Measurements from ENCODE around the gene LRRTM4. TPM values are rescaled to one million over a fixed set of nuclear protein-coding genes. Genes with fewer than 3 reads are reported as not detected.

Gene LRRTM4
- polyA plus RNA-seq, 1 of the 3 experiments (the other 2 are of a cell fraction): 0.10 TPM

- H4K20me1 ChIP-seq (ENCODE audit: insufficient read depth): no peaks in the 10 kb centered on the region
- DNase-seq: no peak
- no peak overlapping the region for H3K4me3 ChIP-seq (ENCODE audit: low read depth in 2 of 2, low read length in 1 of 2)
- H3F3A ChIP-seq (replicated peaks; ENCODE audit: insufficient read depth): no peaks in the 10 kb centered on the region
- H3K9me2 ChIP-seq: no peaks in the 10 kb centered on the region
- ChIA-PET CTCF (interaction anchor here (1.7 kb wide), 1 partner anchor 9 kb away, joined by 3 read pairs; no protein-coding TSS in a partner anchor), POLR2A (no interaction called here)
- no peak overlapping the region for H3K4me2 ChIP-seq
- TF ChIP-seq CHD2 (IDR thresholded peaks at IDR 0.05; ENCODE audit: low read length, partially characterized antibody) (no peak), POLR2AphosphoS5 (IDR thresholded peaks at IDR 0.05; ENCODE audit: low read depth, low read length) (no peak), RAD21 (IDR thresholded peaks at IDR 0.05; ENCODE audit: low read length) (no peak), RFX5 (IDR thresholded peaks at IDR 0.05; ENCODE audit: low read length) (no peak), SMC3 (IDR thresholded peaks at IDR 0.05; ENCODE audit: low read depth, low read length) (no peak), MEF2A (IDR thresholded peaks at IDR 0.05; ENCODE audit: borderline replicate concordance, low read depth) (no peak), YY1 (IDR thresholded peaks at IDR 0.05; ENCODE audit: low read depth) (no peak), RXRA (IDR thresholded peaks at IDR 0.05; ENCODE audit: borderline replicate concordance, low read depth) (no peak), USF1 (IDR thresholded peaks at IDR 0.05; ENCODE audit: borderline replicate concordance, low read depth) (no peak), GABPA (IDR thresholded peaks at IDR 0.05; ENCODE audit: low read depth) (no peak), TAF1 (IDR thresholded peaks at IDR 0.05; ENCODE audit: borderline replicate concordance, low read depth, low read length) (no peak), NFIC (IDR thresholded peaks at IDR 0.05; ENCODE audit: borderline replicate concordance) (no peak), TEAD4 (IDR thresholded peaks at IDR 0.05; ENCODE audit: borderline replicate concordance, insufficient read depth) (no peak), FOSL2 (IDR thresholded peaks at IDR 0.05; ENCODE audit: borderline replicate concordance, low read depth) (no peak)
- TF ChIP-seq, protein P1, sequence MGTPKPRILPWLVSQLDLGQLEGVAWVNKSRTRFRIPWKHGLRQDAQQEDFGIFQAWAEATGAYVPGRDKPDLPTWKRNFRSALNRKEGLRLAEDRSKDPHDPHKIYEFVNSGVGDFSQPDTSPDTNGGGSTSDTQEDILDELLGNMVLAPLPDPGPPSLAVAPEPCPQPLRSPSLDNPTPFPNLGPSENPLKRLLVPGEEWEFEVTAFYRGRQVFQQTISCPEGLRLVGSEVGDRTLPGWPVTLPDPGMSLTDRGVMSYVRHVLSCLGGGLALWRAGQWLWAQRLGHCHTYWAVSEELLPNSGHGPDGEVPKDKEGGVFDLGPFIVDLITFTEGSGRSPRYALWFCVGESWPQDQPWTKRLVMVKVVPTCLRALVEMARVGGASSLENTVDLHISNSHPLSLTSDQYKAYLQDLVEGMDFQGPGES (IDR thresholded peaks at IDR 0.05; ENCODE audit: low read depth, low read length): no peak
- TF ChIP-seq, protein P2, sequence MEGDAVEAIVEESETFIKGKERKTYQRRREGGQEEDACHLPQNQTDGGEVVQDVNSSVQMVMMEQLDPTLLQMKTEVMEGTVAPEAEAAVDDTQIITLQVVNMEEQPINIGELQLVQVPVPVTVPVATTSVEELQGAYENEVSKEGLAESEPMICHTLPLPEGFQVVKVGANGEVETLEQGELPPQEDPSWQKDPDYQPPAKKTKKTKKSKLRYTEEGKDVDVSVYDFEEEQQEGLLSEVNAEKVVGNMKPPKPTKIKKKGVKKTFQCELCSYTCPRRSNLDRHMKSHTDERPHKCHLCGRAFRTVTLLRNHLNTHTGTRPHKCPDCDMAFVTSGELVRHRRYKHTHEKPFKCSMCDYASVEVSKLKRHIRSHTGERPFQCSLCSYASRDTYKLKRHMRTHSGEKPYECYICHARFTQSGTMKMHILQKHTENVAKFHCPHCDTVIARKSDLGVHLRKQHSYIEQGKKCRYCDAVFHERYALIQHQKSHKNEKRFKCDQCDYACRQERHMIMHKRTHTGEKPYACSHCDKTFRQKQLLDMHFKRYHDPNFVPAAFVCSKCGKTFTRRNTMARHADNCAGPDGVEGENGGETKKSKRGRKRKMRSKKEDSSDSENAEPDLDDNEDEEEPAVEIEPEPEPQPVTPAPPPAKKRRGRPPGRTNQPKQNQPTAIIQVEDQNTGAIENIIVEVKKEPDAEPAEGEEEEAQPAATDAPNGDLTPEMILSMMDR (IDR thresholded peaks at IDR 0.05): no peak
- TF ChIP-seq, protein P3, sequence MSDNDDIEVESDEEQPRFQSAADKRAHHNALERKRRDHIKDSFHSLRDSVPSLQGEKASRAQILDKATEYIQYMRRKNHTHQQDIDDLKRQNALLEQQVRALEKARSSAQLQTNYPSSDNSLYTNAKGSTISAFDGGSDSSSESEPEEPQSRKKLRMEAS (IDR thresholded peaks at IDR 0.05; ENCODE audit: low read depth): no peak
- no peak overlapping the region for H3K9ac ChIP-seq
- H3K27ac ChIP-seq (ENCODE audit: low read depth in 2 of 2, low read length in 1 of 2): no peak overlapping the region
- no peak overlapping the region for H2AFZ ChIP-seq (ENCODE audit: low read depth)
- H3K27me3 ChIP-seq (ENCODE audit: insufficient read depth): no peaks in the 10 kb centered on the region
- H3K4me1 ChIP-seq (ENCODE audit: control insufficient read depth in 1 of 2, insufficient read depth in 2 of 2, low read depth in 1 of 2, low read length in 1 of 2): no peaks in the 10 kb centered on the region; a peak in 2 of 4 replicates
- no peaks in the 10 kb centered on the region for H3K36me3 ChIP-seq (replicated peaks in 1 of 2; ENCODE audit: control insufficient read depth in 1 of 2, insufficient read depth in 2 of 2, low read length in 1 of 2)
- H3K79me2 ChIP-seq (ENCODE audit: insufficient read depth): no peaks in the 10 kb centered on the region
- no peaks in the 10 kb centered on the region for H3K9me3 ChIP-seq
Observed at GRCh38 chr2:76975752-76976151, 546.4 kb downstream of the LRRTM4 start.

All from SK-N-SH (cell line).